ENCODE measurements around the gene CTXN1.

- TF ChIP-seq CTCF (IDR thresholded peaks at IDR 0.05), result no peak
- TF ChIP-seq POLR2A (IDR thresholded peaks at IDR 0.05), result no peak
These were observed 9.6 kb downstream of the CTXN1 start for GRCh38 chr19:7916103-7916954.

All from testis (tissue), 2 donors.